ENCODE measurements around the gene FBXO11. TPM values are rescaled to one million over a fixed set of nuclear protein-coding genes. Genes with fewer than 3 reads are reported as not detected.

FBXO11 gene
- total and polyA plus RNA-seq, 10 of the 15 experiments (the other 5 are each of a cell fraction or from before 2014, with no cell fraction given) = 5.9 to 38.9 (median 22.5) TPM

GRCh38 chr2:47811668-47812067 is 94.6 kb downstream of the FBXO11 start:
- H3K36me3 ChIP-seq (ENCODE audit: control insufficient read depth in 2 of 2, insufficient read depth in 2 of 2, low read length in 1 of 2) = peaks cover 5 to 37% of the 10 kb centered on the region in 2 experiments
- SMC1A ChIA-PET (ENCODE audit: uncharacterized antibody, unreplicated experiment) = interaction anchor here (1.1 kb wide), 1 partner anchor 11 kb away, joined by 3 read pairs; no protein-coding TSS in a partner anchor

GRCh38 chr2:47810850-47811249 is 95.4 kb downstream of the FBXO11 start:
- Histone ChIP-seq H3K36me3 (ENCODE audit: control insufficient read depth in 2 of 2, insufficient read depth in 2 of 2, low read length in 1 of 2) (peaks cover 4 to 43% of the 10 kb centered on the region in 2 experiments), H3K4me3 (no peak overlapping the region), H3K27me3 (replicated peaks in 1 of 2; ENCODE audit: control insufficient read depth in 2 of 2, insufficient read depth in 2 of 2, low read length in 1 of 2) (no peaks in the 10 kb centered on the region), H2AFZ (ENCODE audit: control insufficient read depth, low read depth, low read length) (no peak overlapping the region), H3K27ac (ENCODE audit: control insufficient read depth, insufficient read depth) (no peak overlapping the region), H3K4me1 (ENCODE audit: control insufficient read depth, insufficient read depth, low read length) (peaks cover 1% of the 10 kb centered on the region; the same call in 1 of the 2 replicates), H3K9me3 (replicated peaks; ENCODE audit: control insufficient read depth, insufficient read depth, low read length) (no peaks in the 10 kb centered on the region), H4K20me1 (ENCODE audit: control insufficient read depth, insufficient read depth) (no peaks in the 10 kb centered on the region), H3K4me2 (ENCODE audit: control insufficient read depth, insufficient read depth) (no peak overlapping the region), H3K9ac (ENCODE audit: control insufficient read depth, insufficient read depth, low read length) (no peak overlapping the region), H3K79me2 (ENCODE audit: control insufficient read depth, insufficient read depth, low read length) (no peaks in the 10 kb centered on the region)
- no peak for ATAC-seq
- no peak for FAIRE-seq
- no TSS peak for BruUV-seq (replicated peaks)
- ChIA-PET RAD21 (ENCODE audit: unreplicated experiment) (no interaction called here), POLR2A (no interaction called here), SMC1A (ENCODE audit: uncharacterized antibody, unreplicated experiment) (interaction anchor here (1.1 kb wide), 1 partner anchor 10 kb away, joined by 3 read pairs; no protein-coding TSS in a partner anchor), CTCF (no interaction called here)
- intact Hi-C loops (cut with micrococcal nuclease; ENCODE audit: unreplicated experiment) = no loop called here
- TF ChIP-seq EP300 (IDR thresholded peaks at IDR 0.05; ENCODE audit: borderline replicate concordance in 1 of 2, control insufficient read depth in 1 of 2, low read depth in 2 of 2, low read length in 2 of 2) = no peak
- TF ChIP-seq BCL3 (IDR thresholded peaks at IDR 0.05; ENCODE audit: borderline replicate concordance, insufficient read depth, low read depth, low read length, poor library complexity, severe bottlenecking) = no peak
- no peak for TF ChIP-seq ESRRA (IDR thresholded peaks at IDR 0.05; ENCODE audit: low read length)
- no peak for TF ChIP-seq WRNIP1 (IDR thresholded peaks at IDR 0.05; ENCODE audit: borderline replicate concordance, low read depth, low read length)
- no peak for TF ChIP-seq FOS (IDR thresholded peaks at IDR 0.05; ENCODE audit: borderline replicate concordance, extremely low read depth, insufficient read length)
- no peak for TF ChIP-seq SMAD1 (IDR thresholded peaks at IDR 0.05; ENCODE audit: low read depth, partially characterized antibody)
- in situ Hi-C loops (cut with MboI) = no loop called here
- no peak for DNase-seq (ENCODE audit: low read depth, low spot score)

More at GRCh38 chr2:47811668-47812067, 94.6 kb downstream of the FBXO11 start:
- TF ChIP-seq MYB (IDR thresholded peaks at IDR 0.05; ENCODE audit: borderline replicate concordance, low read depth, low read length) = no peak
- TF ChIP-seq KDM1A (IDR thresholded peaks at IDR 0.05; ENCODE audit: borderline replicate concordance) = no peak
- no peak for TF ChIP-seq EP300 (IDR thresholded peaks at IDR 0.05; ENCODE audit: borderline replicate concordance in 1 of 2, control insufficient read depth in 1 of 2, low read depth in 2 of 2, low read length in 2 of 2)
- no peak for TF ChIP-seq PBX3 (IDR thresholded peaks at IDR 0.05; ENCODE audit: insufficient replicate concordance, low read depth, low read length)
- TF ChIP-seq PAX5 (IDR thresholded peaks at IDR 0.05; ENCODE audit: borderline replicate concordance, low read depth, low read length) = no peak
- no peak for TF ChIP-seq JUNB (IDR thresholded peaks at IDR 0.05)
- TF ChIP-seq RBBP5 (conservative IDR thresholded peaks at IDR 0.05) = no peak
- BruUV-seq (replicated peaks) = no TSS peak
- RAD21 ChIA-PET (ENCODE audit: unreplicated experiment) = no interaction called here
- FAIRE-seq = no peak
- 100% methylated on average over 1 of the region's 1 CpG for WGBS (ENCODE audit: insufficient coverage, insufficient replicate concordance, low lambda C conversion rate, missing lambda C conversion rate)
- Histone ChIP-seq H3K9ac (ENCODE audit: control insufficient read depth, insufficient read depth, low read length) (no peak overlapping the region), H3K79me2 (ENCODE audit: control insufficient read depth, insufficient read depth, low read length) (no peaks in the 10 kb centered on the region), H3K4me1 (ENCODE audit: control insufficient read depth, insufficient read depth, low read length) (peaks cover 3% of the 10 kb centered on the region; the same call in 1 of the 2 replicates), H3K4me3 (no peak overlapping the region), H2AFZ (ENCODE audit: control insufficient read depth, low read depth, low read length) (no peak overlapping the region), H3K27ac (ENCODE audit: control insufficient read depth, insufficient read depth) (no peak overlapping the region), H3K27me3 (replicated peaks in 1 of 2; ENCODE audit: control insufficient read depth in 2 of 2, insufficient read depth in 2 of 2, low read length in 1 of 2) (no peaks in the 10 kb centered on the region), H3K4me2 (ENCODE audit: control insufficient read depth, insufficient read depth) (no peak overlapping the region), H4K20me1 (ENCODE audit: control insufficient read depth, insufficient read depth) (no peaks in the 10 kb centered on the region), H3K9me3 (replicated peaks; ENCODE audit: control insufficient read depth, insufficient read depth, low read length) (no peaks in the 10 kb centered on the region)
- intact Hi-C loops (cut with micrococcal nuclease; ENCODE audit: unreplicated experiment) = no loop called here
- CTCF ChIA-PET = no interaction called here
- ATAC-seq = no peak
- DNase-seq (ENCODE audit: low read depth, low spot score) = no peak
- POLR2A ChIA-PET = no interaction called here
- in situ Hi-C loops (cut with MboI) = no loop called here

Data from GM12878 (cell line).